Measurements from ENCODE around the gene IGF2BP1. TPM values are rescaled to one million over a fixed set of nuclear protein-coding genes. Genes with fewer than 3 reads are reported as not detected.

The IGF2BP1 gene
- total and polyA plus RNA-seq, 2 of the 8 experiments (the other 6 are each of a cell fraction or from before 2014, with no cell fraction given): 41.6 to 513 TPM

- TF ChIP-seq RXRA (IDR thresholded peaks at IDR 0.05; ENCODE audit: insufficient read depth, low read depth, low read length) (no peak), SIN3A (conservative IDR thresholded peaks at IDR 0.05 in 1 of 2, IDR thresholded peaks at IDR 0.05 in 1 of 2; ENCODE audit: low read depth in 1 of 2, low read length in 2 of 2) (no peak), ATF3 (IDR thresholded peaks at IDR 0.05; ENCODE audit: insufficient read depth, low read depth, low read length) (no peak)
Observed at GRCh38 chr17:49000943-49001342, 3.8 kb downstream of the IGF2BP1 start (continued).
